A172 (cell line): ENCODE measurements around the gene UQCR10. TPM values are rescaled to one million over a fixed set of nuclear protein-coding genes. Genes with fewer than 3 reads are reported as not detected.

Source experiments
- DNase-seq: peaks from one replicate; pipeline ENCODE4 v3.0.0-alpha.2; 2015; ENCODE audit warnings: low spot score
- total RNA-seq: library from RNA; depleted of rRNA; stranded (reverse); fragments of >200 nt; shearing (Covaris generic); gene quantifications from 2 replicates; pipeline ENCODE4 v1.2.3, GENCODE V29; 2014

Gene UQCR10
- total RNA-seq, 1 experiment from 2014 or later = 63.4 TPM

DNA sequence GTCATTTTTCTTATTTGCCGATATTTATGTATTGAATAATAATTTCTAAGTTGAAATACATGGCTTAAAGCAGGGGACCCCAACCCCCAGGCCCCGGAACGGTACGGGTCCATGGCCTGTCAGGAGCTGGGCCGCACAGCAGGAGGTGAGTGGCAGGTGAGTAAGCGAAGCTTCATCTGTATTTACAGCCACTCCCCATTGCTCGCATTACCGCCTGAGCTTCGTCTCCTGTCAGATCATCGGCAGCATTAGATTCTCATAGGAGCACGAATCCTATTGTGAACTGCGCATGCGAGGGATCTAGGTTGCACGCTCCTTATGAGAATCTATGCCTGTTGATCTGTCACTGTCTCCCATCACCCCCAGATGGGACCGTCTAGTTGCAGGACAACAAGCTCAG, 4.9 kb upstream of the UQCR10 start:
- DNase-seq = no peak

DNA sequence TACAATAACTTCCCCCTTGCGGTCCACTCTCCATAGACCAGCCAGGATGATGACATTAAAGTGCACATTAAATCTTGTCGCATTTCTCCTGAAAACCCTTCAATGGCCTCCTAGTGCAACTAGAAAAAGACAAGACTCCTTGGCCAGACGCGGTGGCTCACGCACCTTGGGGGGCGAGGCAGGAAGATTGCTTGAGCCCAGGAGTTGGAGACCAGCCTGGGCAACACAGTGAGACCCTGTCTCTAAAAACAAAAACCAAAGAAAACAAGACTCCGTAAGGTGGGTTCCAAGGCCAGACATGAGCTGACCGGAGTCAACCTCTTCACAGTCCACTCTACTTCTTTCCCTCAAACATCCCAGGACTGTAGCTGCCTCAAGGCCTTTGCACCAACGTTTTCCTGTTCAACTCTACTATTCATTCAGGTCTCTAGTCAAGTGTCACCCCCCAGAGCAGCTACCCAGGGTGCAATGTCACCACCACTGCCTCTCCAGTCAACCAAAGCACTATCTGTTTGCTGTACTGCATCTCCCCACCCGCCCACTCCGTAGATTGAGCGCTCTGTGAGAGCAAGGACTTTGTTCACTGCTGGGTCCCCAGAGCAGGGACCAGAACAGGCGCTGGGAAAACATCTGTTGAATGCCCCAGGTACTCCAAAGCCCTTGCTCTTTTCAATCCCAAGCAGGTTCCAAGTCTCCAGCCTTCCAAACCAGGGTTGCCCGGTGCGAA, 1.1 kb upstream of the UQCR10 start:
- DNase-seq = no peak

DNA sequence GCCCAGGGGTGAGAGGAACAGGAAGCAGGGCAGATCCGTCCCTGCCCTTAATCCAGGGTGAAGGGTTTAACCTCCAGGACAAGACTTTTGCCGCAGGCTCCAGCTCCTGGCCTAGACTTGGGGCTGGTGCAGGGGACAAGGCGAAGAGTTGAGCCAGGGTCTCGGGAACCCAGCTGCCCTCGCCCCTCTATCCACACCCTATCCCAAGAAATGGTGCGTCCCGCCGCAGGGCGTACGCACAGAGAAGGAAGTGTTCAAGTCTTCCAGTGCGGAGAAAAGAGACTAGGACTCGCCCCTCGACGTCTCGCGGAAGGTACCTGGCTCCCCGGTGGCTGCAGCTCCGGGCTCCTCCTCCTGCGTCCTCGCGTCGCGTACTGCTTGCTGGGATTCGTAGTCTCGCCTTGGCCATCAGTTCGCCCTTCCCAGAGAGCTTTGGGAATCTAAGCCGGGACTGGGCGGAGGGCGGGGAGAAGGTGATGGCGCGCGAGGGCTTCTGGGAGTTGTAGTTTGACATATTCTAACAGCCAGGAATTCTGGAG, 468 bp upstream of the UQCR10 start, which contains the start of gene ZMAT5:
Gene ZMAT5, minus strand, starts transcription at position 376 of the 539 bp plus-strand sequence. CDS start 18,463 bp downstream, outside the sequence.
- peak; percentile 85 for DNase-seq

DNA sequence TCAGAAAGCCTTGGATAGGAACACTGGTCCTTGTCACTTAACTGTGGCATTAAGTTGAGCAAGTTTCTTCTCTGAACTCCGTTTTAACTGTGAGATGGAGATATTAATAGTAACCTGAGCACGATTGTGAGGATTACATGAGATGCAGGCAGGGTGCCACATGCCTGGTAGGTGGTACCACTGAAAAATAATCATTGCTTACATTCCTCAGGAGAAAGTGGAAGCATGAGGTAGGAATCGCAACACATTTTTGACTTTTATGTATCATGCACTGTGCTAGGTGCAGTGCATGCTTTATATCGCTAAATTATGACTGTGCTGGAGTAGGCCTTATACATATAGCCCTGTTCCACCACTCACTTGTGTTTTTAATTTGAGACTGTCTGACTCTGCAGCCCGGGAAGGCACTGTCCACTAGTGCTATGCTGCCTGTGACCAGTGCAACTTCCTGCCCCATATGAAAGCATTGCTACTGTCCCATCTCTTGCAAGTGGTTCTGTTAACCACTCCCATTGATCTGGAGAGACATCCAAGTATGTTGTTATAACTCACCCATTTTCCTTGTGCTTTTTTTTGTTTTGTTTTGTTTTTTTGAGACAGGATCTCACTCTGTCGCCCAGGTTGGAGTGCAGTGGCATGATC, 1.0 kb downstream of the UQCR10 start:
- no peak for DNase-seq

DNA sequence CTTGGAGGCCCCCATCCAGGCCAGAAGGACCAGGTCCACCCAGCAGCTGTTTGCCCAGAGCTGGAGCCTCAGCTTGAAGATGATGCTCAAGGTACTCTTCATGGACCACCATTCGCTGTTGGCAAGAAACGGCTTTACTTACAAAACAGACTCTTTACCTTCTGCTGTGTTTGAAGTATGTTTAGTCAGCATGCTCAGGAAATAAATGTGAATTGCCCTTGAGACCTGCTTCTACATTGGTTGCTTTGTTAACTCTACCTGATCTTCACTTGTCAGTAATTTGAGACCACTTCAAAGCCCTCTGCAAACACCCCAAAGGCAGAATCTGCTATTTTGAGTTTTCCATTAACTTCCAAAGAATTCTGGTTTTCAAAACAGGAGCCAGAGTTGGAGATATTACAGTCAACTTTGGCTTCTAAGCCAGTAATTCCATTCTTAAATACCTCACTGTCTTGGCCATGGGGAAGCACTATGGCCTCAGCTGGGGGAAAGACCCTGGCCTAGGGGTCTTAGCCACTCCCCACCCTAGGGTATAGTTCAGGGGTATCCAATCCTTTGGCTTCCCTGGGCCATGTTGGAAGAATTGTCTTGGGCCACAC, 2.7 kb downstream of the UQCR10 start:
- DNase-seq = no peak

DNA sequence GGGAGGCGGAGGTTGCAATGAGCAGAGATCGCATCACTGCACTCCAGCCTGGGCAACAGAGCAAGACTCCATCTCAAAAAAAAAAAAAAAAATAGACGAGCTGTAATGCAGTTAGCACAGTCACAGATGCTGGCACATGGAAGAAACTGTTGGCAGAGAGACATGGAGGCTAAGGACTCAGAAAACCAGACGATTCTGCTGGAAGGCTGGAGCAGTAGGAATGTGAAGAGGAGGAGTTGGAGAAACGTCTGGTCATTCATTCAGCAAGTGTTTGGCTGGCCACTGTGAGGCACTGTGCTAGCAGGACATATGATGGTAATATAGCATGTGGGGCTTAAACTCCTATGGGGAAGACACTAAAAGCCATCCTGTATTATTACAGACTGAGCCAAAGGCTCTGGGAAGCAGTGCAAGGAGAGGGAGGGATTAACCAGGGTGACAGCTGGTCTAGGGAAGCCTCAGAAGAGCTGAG, 5.0 kb downstream of the UQCR10 start:
- peak; percentile 34 for DNase-seq

DNA sequence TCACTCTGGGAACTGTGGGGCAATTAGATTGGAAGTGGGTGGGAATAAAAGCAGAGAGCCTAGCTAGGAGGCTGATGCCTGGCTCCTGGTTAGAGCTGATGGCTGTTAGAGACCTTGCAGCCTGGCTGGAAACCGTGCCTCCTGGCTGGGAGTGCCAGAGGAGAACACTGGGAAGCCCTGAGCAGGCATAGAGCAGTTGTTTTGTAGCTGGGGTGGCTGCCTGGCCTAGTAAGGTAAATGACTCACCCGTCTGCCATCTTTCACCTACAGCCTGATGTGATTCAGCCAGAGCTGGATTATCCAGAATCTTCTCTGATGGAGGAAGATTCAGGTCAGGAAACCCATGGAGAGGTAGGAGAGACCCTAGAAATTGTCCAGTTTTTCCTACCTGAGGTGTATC, 6.1 kb downstream of the UQCR10 start:
- DNase-seq = peak; percentile 59

DNA sequence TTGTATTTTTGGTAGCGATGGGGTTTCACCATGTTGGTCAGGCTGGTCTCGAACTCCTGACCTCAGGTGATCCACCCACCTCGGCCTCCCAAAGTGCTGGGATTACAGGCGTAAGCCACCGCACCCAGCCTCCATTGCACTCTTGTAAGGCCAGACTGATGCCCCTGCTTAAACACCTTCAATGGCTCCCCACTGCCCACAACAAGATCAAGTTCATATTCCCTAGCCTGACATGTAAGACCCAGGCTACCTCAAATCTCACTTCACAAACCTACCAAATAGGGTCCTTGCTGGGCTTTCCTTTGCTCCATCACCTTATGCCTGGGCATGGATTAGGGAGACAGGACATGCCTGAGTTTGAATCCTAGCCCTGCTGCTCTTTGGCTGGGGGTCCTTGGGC, 13.1 kb downstream of the UQCR10 start:
- DNase-seq = no peak

DNA sequence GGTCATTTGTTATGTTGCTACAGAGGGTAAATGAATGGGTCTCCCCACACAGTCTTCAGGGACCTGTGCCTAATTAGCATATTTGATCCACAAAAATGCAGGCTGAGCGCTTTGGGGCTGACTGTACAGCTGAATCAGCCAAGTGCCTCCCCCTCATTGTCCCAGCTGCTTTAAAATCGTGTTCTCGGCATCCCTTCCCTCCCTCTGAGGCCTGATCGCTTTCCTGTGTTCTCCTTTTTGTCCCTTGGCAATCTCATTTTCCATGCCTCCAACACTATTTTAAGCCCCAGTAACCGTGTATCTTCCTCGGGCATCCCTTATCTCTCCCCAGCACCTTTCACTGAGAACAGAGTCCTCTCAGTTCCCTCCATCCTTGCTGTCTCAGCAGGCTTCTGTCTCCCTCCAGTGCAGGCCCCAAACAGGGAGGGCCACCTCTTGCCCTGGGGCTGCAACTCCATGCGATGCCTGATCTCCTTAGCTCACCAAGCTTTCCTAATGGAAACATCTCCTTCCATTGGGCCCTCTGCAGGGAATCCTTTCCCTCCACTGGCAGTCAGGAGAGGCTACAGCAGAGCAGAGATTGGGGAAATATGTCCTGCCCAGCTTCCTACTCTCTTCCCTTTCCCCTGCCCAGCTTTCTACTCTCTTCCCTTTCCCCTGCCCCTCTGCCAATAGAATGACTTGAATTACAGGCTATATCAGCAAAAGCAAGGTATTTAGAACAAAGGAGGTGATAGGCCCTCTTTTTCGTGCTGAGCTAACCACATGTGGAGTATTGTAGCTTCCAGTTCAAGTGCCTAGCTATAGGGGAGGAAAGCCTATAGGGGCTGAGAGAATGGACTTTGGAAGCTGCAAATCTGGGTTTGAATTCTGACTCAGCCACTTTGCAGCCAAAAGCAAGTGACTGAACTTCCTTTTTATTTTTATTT, 13.8 kb downstream of the UQCR10 start:
- DNase-seq = peak; percentile 72

DNA sequence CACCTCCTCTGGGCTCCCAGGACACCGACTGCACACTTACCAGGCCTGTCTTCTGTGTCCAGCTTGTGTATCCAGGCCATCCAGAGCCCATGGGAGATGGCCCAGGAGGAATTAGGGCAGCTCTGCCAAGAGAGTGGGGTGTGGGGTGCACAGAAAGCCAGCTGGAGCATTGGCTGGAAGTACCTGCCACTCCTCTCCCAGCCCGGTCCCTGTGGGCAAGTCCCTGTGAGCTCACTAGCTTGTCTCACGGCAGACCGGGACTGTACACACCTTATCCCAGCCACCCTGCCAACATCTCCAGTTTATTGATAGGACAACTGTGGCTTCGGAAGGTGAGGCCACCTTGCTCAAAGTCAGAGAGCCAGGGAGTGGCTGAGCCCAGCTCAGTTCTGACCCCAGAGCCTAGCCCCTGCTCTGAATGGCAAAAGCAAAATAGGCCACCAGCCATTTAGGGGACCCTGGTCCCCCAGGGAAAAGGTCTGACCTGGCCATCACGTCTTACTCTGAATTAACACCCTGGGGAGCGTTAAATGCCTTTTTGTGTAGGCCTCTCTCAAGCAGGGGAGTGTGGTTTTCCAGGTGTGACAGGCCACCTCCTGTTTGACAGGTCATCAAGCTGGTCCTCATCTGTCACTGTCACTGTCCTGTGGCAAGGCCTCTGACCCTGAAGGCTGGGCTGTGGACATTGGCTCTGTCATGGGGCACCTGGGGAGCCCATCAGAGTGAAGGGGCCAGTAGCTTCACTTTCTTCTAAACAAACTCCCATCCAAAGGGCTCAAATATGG, 15.1 kb downstream of the UQCR10 start:
- peak; percentile 47 for DNase-seq

DNA sequence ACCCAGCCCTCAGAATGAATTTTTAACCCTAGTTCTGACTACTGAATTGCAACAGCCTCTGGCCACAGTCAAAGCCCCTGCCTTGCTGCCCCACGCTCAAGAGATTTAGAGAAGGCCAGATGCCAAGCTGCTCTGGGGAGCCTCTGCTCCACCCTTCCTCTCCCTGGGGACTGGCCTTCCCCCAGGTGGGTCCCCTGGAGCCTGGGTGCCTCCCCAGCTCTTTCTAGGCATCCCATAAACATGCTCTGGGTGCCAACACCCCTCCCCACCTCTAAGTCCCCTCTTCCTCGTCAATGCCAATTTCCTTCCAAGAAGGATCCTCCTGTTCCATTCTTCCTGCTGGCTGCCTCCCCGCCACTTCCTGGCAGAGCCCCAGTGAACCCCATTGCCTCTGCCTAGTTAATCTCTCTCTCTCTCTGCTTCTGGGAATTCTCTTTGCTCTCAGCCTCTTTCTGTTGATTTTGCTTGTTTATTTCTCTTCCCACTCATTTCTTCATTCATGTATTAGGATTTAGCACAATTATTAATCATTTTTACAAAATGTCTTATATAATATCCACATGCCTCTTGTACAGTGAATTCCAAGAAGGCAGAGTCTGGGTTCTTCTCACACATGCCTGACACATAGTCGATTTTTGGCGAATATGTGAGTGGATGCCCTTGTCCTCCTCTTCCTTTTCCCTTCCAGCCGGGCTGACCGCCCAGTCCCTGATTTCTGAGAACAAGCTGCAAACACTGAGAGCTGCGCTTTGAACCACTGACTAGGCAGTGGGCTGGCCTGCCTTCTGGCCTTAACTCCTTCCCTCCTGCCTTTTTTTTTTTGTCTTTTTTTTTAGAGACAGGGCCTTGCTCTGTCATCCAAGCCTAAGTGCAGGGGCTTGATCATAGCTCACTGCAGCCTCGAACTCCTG, 17.5 kb downstream of the UQCR10 start:
- no peak for DNase-seq

DNA sequence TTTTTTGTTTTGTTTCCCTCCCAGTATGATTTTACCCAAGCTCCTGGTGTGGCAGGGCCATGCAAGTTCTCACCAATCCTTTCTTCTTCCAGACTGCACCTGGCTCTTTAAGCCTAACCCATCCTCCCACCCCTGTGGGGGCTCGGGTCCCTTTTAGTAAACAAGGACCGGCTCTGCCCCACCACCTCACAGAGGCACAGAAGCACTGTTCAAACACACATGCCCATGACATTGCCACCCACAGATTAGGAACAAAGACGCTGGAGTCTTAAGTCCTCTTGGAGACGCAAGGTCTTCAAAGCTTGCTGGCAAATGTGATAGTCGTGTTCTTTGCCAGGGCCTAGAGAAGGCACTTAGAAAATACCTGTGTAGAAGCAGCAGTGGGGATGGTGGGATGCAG, 18.9 kb downstream of the UQCR10 start:
- no peak for DNase-seq

DNA sequence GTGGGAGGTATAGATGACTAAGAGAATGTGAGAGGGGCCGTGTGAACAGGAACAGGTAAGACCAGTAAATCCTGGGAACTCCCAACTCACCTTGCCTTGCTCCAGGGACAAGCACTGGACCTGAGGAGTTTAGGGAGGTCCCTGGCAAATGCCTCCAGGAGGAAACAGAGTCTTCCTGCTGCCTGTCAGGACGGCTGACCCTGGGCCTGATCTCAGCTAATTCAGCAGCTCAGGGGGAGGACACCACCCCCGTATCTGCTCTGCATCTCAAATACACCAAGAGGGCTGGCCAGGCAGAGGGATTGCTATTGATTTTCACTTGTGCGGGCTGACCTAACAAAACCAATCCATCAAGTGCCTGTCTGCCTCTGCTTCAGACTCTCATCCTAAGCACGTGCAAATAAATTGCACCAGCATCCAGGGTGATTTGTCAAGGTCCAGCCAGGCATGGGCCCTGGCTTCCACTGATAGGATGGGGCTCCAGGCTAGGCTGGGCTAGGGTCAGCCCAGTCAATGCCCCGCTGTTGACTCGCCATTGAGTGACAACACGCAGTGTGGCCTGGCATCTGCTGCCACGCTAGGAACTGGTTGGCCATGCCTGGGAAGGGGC, 20.3 kb downstream of the UQCR10 start:
- no peak for DNase-seq

DNA sequence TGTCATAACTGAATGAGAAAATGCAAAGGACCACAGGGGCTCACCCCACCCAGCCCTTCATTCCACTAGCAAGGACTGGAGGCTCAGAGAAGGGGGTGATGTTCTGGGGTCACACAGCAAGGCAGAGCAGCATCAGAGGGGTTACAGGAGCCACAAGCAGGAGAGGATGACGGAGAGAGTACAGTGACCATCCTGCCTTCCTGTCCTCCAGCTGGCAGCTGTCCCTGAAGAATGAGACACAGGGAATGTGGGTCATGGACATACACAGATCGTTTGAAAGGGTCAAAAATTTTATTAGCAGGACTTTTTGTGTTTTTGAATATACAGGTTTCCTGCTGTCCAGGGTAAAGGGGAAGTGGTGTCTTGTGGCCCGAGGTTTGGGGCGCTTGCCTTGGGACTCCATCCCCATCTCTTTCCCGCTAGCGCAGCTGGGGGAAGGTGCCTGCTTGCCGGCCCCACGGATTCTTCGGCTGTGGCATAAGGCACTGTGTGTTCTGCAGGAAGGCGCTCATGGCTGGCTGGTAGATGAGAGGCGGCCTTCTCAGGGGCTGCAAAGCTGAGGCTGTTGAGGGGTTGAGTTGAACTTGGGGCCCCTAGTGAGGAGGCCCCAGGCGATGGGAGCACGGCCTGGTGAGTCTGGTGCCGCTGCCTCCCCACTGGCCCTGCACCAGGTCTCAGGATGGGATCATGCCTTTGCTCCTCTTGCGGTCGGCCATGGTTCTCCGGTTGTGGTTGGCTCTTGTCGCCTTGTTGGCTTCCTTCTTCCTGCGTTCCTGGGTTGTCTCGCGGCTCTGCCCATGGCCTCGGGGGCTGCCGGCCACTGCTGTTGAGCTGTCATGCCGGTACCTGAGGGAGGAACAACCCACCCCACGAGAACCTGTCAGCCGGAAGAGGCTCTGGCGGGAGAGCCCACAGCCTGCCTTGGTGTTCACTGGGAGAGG, 21.4 kb downstream of the UQCR10 start:
- no peak for DNase-seq

DNA sequence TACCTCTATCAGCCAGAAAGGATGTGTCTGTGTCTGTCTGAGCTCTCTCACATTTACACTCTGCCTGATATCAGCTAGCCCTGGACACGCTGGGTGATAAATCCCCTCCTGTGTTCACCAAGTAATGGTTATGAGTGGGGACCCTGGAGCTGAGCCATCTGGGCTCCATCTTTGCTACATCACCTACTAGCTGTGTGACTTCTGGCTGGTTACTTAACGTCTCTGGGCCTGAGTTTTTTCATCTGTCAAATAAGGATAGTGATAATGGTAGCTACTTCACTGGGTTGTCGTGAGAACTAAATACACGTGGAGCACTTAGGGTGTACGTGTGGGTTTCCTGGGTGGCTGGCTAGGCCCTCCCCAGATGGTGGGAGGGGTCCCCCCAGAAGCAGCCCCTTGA, 22.9 kb downstream of the UQCR10 start:
- DNase-seq = no peak

DNA sequence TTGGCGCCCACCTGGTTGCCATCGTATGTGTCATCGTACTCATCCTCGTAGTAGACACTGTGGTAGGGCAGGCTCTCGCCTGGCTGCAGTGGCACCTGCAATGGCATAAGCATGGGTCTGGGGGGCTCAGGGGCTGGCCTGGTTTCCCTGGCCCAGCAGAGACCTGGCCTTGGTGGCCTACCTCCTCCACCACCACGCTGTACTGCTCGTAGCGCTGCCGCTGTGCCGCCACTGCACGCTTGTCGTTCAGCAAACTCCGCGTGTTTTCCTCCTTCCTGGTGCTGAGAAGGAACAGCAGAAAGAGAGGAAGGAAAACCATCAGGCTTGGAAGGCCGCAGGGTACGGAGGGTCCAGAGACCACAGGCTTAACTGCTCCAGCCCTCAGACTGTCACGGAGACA, 26.2 kb downstream of the UQCR10 start:
- no peak for DNase-seq

DNA sequence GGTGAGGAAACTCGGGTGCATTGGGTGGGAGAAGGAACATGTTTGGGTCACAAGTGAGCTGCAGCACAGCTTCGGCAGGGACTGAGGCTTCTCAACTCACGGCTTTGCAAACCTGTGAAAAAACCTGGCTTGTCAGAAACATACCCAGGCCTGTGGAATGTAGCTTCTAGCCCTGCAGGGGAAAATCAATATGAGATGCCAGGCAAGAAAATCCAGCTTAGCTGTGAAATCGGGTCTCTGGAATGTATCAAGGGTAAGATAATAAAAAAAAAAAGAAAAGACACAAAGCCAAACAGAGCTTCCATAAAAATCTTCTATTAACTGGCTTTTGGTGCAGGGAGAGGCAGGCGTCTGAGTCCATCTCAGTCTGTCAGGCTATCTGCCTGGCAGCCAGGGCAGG, 28.5 kb downstream of the UQCR10 start:
- no peak for DNase-seq

DNA sequence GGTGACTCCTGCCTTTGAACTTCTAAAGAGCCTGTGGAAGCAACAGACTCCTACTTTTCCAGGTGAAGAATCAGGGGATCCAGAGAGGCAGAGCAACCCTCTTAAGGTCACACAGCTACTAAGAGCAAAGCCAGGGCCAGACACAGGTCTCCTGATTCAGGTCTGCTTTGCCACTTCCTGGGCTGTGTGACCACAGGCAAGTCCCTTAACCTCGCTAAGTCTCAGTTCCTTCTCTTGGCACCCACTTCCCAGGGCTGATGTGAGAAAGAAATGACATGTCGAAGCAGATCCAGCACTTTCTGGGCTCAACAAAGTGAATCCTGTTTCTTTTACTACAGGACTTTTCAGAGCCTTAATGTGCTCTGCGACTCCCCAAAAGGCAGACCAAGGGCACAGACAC, 30.2 kb downstream of the UQCR10 start:
- DNase-seq = no peak
